Activated CD4-positive, alpha-beta T cell treated with anti-CD3 and anti-CD28 coated beads for 36 hours (primary cell): ENCODE measurements around the gene NDUFB5. TPM values are rescaled to one million over a fixed set of nuclear protein-coding genes. Genes with fewer than 3 reads are reported as not detected.
"Not testable (repeated sequence)": the region's sequence is repeated elsewhere in the genome, so short reads cannot be mapped to it uniquely, and the experiment has no call there.

Experiments used
- ATAC-seq: fragments of 200-7000 bp; cut with Tn5 transposase; one replicate; pipeline ENCODE4 v1.10.0; 2021; ENCODE audit warnings: mild to moderate bottlenecking, moderate library complexity
- CTCF ChIA-PET: fragments of 350-600 bp; sonication (Branson Sonifier 250); formaldehyde crosslinking; loops from one replicate; lab custom pipeline; 2021; ENCODE audit warnings: antibody characterized with exemption; lab: Charles Lee
- POLR2A ChIA-PET: fragments of 350-600 bp; sonication (Branson Sonifier 250); formaldehyde crosslinking; loops from one replicate; lab custom pipeline; 2021; ENCODE audit warnings: antibody characterized with exemption, inconsistent platforms; lab: Charles Lee
- DNase-seq: peaks from one replicate; pipeline ENCODE4 v3.0.0-alpha.2; 2020
- H3K27ac Mint-ChIP-seq: one replicate; pipeline ENCODE4 v1.8.0; 2021; ENCODE audit warnings: mixed read lengths
- H3K27me3 Mint-ChIP-seq: one replicate; pipeline ENCODE4 v1.8.0; 2021; ENCODE audit warnings: mixed read lengths
- H3K36me3 Mint-ChIP-seq: one replicate; pipeline ENCODE4 v1.8.0; 2021; ENCODE audit warnings: low read depth, mixed read lengths
- H3K4me1 Mint-ChIP-seq: one replicate; pipeline ENCODE4 v1.8.0; 2021; ENCODE audit warnings: mixed read lengths
- H3K4me3 Mint-ChIP-seq: one replicate; pipeline ENCODE4 v1.8.0; 2021; ENCODE audit warnings: mild to moderate bottlenecking, moderate library complexity, mixed read lengths
- H3K9me3 Mint-ChIP-seq: one replicate; pipeline ENCODE4 v1.8.0; 2021; ENCODE audit warnings: low read depth, mixed read lengths
- intact Hi-C, 2 experiments: fragments of 100-400 bp; cut with DNase I in 1 of 2; cut with micrococcal nuclease in 1 of 2; formaldehyde crosslinking; loops; one replicate each; pipeline versions ENCODE4 v1.14.2 to v1.15.1; 2022 to 2024; cut with DNase I, micrococcal nuclease
- total RNA-seq, 2 experiments: library from RNA; stranded (reverse); gene quantifications; one replicate each; pipeline ENCODE4 v1.2.3, GENCODE V29; 2021

Gene NDUFB5
- total RNA-seq, 2 experiments from 2014 or later, result 105 to 110 TPM

DNA sequence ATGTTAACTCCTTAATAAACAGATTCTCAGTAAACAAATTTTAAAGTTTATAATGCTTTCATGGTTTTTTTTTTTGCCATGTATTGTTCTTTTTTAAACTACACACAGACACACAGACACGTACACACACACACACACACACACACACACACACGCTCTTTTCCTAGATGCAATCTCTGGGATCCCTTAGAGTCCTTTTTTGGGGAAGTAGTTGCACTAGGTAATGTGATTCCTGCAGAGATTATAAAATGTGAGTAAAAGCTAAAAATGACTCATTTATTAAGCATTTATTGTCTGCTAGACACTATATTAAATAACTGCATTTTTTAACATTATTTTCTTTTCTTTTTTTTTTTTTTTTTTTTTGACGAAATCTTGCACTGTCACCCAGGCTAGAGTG is 19.9 kb downstream of the NDUFB5 start:
- no peaks in the 10 kb centered on the region for H3K27me3 Mint-ChIP-seq
- DNase-seq (no peak), ATAC-seq (no peak)
- ChIA-PET POLR2A (no interaction called here), CTCF (no interaction called here)
- H3K27ac Mint-ChIP-seq, result no peak overlapping the region
- intact Hi-C loops, result no loop called here
- H3K4me1 Mint-ChIP-seq, result no peaks in the 10 kb centered on the region
- no peak overlapping the region for H3K4me3 Mint-ChIP-seq
- H3K9me3 Mint-ChIP-seq, result no peaks in the 10 kb centered on the region
- H3K36me3 Mint-ChIP-seq, result peaks cover 36% of the 10 kb centered on the region

DNA sequence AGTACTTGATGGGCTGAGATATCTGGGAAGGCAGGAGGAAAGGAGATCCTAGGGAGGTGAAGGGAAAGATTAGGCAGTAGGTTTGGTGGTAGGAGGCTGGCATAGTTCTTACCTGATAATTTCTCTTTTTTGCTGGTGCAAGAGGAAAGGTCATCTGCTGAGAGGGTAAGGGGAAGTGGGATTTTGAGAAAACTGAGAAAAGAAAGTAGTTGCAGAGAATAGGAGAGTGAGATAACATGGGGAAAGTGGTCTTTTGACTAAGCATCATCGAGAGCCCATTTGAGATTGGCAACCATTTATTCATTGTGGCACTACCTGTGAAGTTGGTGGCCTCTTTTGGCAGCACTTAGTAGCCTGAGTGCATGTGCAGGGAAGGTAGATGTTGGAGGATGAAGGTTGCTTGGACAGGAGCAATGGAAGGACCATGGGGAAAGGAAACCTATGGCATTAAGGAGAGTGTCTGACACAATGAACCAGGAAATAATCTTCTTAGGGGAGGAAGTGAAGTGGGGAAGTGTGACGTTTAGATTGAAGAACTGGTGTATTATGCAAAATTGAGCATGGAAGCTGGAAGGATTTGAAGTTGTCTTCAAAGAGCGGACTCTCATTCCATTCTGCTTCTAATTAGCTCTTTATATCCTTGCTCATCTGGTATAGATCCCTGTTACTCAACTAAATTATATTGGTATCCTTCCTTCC is 26.3 kb downstream of the NDUFB5 start:
- ChIA-PET POLR2A (no interaction called here), CTCF (no interaction called here)

DNA sequence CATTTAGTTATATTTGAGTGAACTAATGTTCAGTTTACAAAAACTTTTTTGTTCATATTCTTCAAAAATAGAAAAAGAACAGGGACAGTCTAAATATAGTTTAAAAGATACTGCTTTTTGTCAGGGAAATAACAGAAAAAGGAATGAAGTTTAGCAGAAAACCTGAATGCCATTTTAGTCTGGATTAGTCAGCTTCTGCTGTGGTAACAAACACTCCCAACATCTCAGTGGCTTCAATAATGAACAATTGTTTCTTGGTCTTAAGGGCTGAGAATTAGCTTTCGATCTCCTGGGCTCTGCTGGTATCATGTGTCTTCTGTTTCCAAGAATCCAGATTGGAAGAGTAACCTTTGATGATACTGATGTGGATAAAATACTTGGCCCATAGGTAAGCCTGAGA is 35.9 kb downstream of the NDUFB5 start:
- intact Hi-C loops, result no loop called here
- no peaks in the 10 kb centered on the region for H3K36me3 Mint-ChIP-seq
- CTCF ChIA-PET, result interaction anchor here (1.1 kb wide), 1 partner anchor 9 kb away, joined by 3 read pairs; no protein-coding TSS in a partner anchor

More for the DNA sequence above, 26.3 kb downstream of the NDUFB5 start:
- Mint-ChIP-seq H3K27me3 (no peaks in the 10 kb centered on the region), H3K36me3 (peaks cover under 1% of the 10 kb centered on the region), H3K4me1 (no peaks in the 10 kb centered on the region), H3K9me3 (no peaks in the 10 kb centered on the region), H3K4me3 (no peak overlapping the region), H3K27ac (no peak overlapping the region)
- intact Hi-C loops, result no loop called here
- DNase-seq, result no peak
- ATAC-seq, result no peak

DNA sequence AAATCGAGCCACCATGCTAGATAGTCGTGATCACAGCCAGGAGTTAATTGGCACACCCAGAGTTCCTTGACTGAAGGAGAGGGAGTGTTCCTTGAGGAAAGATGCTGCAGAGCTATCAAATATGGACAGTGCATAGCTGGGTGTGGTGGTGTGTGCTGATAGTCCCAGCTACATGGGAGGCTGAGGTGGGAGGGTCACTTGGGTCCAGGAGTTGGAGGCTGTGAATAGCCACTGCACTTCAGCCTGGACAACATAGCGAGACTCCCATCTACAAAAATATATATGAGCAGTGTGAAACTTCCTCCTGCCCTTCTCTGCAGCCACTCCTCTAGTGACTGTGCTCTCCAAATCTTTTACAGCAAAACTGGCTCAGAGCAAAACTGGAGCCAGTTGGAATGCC is 38.3 kb downstream of the NDUFB5 start:
- DNase-seq (no peak), ATAC-seq (no peak)
- H3K27ac Mint-ChIP-seq, result no peak overlapping the region
- H3K27me3 Mint-ChIP-seq, result no peaks in the 10 kb centered on the region
- peaks cover 8% of the 10 kb centered on the region for H3K4me1 Mint-ChIP-seq
- intact Hi-C loops, result no loop called here
- ChIA-PET CTCF (interaction anchor here (0.8 kb wide), 1 partner anchor 190 kb away, joined by 4 read pairs; no protein-coding TSS in a partner anchor), POLR2A (no interaction called here)
- no peak overlapping the region for H3K4me3 Mint-ChIP-seq
- peaks cover 1% of the 10 kb centered on the region for H3K9me3 Mint-ChIP-seq
- H3K36me3 Mint-ChIP-seq, result no peaks in the 10 kb centered on the region

More for the DNA sequence above, 35.9 kb downstream of the NDUFB5 start:
- POLR2A ChIA-PET, result no interaction called here
- Mint-ChIP-seq H3K9me3 (peaks cover 1% of the 10 kb centered on the region), H3K4me1 (peaks cover 8% of the 10 kb centered on the region), H3K27me3 (no peaks in the 10 kb centered on the region), H3K27ac (no peak overlapping the region), H3K4me3 (no peak overlapping the region)
- ATAC-seq (no peak), DNase-seq (no peak)

DNA sequence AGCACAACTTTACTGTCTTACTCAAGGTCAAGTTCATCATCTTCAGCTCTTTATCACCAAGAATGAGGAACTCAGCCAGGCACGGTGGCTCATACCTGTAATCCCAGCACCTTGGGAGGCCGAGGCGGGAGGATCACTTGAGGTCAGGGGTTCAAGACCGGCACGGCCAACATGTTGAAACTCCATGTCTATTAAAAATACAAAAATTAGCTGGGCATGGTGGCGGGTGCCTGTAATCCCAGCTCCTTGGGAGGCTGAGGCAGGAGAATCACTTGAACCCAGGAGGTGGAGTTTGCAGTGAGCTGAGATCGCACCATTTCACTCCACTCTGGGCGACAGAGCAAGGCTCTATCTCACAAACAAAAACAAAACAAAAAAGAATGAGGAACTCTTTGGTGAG is 39.2 kb downstream of the NDUFB5 start:
- CTCF ChIA-PET, result interaction anchor here (1.7 kb wide), 1 partner anchor 11 kb away, joined by 5 read pairs; no protein-coding TSS in a partner anchor
- DNase-seq, intact Hi-C loops, H3K4me1 Mint-ChIP-seq, H3K36me3 Mint-ChIP-seq, H3K4me3 Mint-ChIP-seq, H3K27me3 Mint-ChIP-seq, POLR2A ChIA-PET, ATAC-seq, H3K9me3 Mint-ChIP-seq, H3K27ac Mint-ChIP-seq: not testable (repeated sequence)

DNA sequence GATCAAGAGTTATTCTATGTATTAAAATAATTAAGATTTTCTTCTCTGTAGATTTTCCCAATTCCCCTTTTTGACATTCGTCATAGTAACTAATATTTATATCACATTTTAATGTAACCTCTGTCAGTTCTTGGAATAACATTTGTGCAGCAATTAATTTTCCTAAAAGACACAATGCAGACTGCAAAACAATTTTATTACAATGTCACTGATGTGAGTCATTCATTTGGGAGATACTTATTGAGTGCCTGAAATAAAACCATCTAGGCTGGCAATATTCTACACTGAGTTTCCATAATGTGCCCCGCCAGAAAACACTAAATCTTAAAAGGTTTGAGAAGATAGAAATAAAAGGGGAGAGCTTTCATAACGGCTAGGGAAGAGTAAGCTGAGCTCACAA is 41.6 kb downstream of the NDUFB5 start:
- no peak for ATAC-seq

DNA sequence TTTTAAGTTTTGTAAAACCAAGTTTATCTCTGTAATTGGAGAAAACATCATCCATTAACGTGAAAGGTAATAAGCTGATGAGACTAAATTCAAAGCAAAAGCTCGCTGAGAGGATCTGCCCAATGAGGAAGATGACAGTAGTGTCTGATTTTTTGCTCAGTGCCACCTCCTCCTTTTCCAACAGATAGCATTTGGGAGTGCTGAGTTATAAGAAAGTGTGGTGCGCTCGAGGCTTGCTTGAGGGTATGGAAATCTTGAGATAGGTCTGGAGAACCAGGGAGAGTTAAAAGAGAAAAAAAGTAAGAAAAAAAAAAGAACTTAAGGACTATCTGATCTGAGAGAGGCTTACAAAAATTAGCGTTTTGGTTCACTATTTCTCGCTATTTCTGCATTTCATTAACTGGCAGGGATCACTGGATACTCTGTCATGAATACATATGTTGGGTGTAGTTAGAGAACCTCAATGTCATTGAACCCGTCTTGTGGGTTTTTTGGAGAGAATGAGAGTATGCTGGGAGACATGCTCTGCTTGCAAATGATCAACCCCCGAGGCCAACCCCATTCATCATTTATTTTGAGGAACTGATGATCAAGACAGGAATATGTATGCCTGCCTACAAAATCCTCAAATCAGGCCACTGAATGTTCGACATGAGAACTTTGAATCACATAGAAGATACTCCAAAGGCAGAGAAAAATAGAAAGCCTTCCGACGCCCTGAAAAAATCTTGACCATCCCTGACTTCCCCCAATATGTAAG is 47.3 kb downstream of the NDUFB5 start:
- intact Hi-C loops, result loop anchor here (1.0 to 5.0 kb wide), 6 partner anchors 43 to 1260 kb away; partner anchors contain the start of genes ACTL6A (in 1 of the 2), FXR1 (in 1 of the 2), GNB4 (in 1 of the 2) and MRPL47 (in 1 of the 2)
- POLR2A ChIA-PET, result interaction anchor here (1.0 kb wide), 1 partner anchor 43 kb away, joined by 3 read pairs; no protein-coding TSS in a partner anchor
- H3K4me3 Mint-ChIP-seq, result peak overlapping the region; percentile 81
- DNase-seq, result no peak
- no peak for ATAC-seq
- peaks cover 22% of the 10 kb centered on the region for H3K4me1 Mint-ChIP-seq
- peak overlapping the region; percentile 9 for H3K27ac Mint-ChIP-seq
- H3K27me3 Mint-ChIP-seq, result peaks cover 7% of the 10 kb centered on the region
- no peaks in the 10 kb centered on the region for H3K9me3 Mint-ChIP-seq
- peaks cover 10% of the 10 kb centered on the region for H3K36me3 Mint-ChIP-seq
- CTCF ChIA-PET, result interaction anchor here (0.6 kb wide), 1 partner anchor 460 kb away, joined by 3 read pairs; no protein-coding TSS in a partner anchor

More for the DNA sequence above, 41.6 kb downstream of the NDUFB5 start:
- Mint-ChIP-seq H3K27me3 (no peaks in the 10 kb centered on the region), H3K4me1 (peaks cover 8% of the 10 kb centered on the region), H3K36me3 (no peaks in the 10 kb centered on the region), H3K9me3 (no peaks in the 10 kb centered on the region), H3K27ac (no peak overlapping the region), H3K4me3 (no peak overlapping the region)
- POLR2A ChIA-PET, result no interaction called here
- no peak for DNase-seq
- CTCF ChIA-PET, result no interaction called here
- intact Hi-C loops, result no loop called here

DNA sequence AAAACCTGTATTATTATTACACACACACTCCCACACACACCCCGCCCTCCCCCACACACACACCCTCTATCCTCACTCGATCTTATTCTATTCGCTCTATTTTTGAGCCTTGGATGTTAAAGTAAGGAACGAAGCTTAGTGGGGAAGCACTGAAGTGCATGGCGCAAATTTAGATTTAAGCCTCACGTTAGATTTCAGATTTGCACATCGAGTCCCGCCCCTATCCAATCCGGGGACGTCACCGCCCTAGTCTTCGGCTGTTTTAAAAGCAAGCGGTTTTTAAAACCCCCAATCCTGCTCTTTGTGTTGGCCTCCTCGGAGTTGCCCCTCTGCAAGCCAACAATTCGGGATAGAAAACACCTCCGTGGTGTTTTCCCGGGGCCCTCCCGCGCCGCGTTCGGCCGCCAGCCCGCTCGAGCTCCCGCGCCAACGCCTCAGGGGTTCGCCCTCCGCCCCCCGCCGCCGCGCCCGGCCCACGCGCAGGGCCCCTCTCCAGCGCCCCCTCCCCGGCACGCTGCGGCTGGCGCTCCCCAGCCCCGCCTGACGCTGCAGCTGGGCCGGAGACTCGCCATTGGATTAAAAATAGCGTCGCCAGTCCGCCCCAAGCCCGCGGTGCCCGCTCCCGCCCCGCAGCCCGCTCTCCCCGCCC is 48.0 kb downstream of the NDUFB5 start, which contains the start of gene USP13:
TSS of gene USP13 (plus strand) at position 594 of the 649 bp plus-strand sequence. CDS start 186 bp downstream, outside the sequence.
- Mint-ChIP-seq H3K9me3 (no peaks in the 10 kb centered on the region), H3K27me3 (peaks cover 7% of the 10 kb centered on the region), H3K27ac (peak within 1 kb of the TSS; percentile 82), H3K4me1 (peaks cover 22% of the 10 kb centered on the region), H3K4me3 (peak within 1 kb of the TSS; percentile 81), H3K36me3 (peaks cover 10% of the 10 kb centered on the region)
- intact Hi-C loops, result loop anchor here (1.0 to 5.0 kb wide), 7 partner anchors 43 to 1260 kb away; partner anchors contain the start of genes ACTL6A (in 1 of the 2), FXR1 (in 1 of the 2), GNB4 (in 1 of the 2) and MRPL47 (in 1 of the 2)
- DNase-seq, result peak; percentile 74
- peak; percentile 64 for ATAC-seq
- ChIA-PET POLR2A (interaction anchor here (1.0 kb wide), 1 partner anchor 44 kb away, joined by 3 read pairs; no protein-coding TSS in a partner anchor), CTCF (interaction anchor here (0.6 to 0.9 kb wide), 3 partner anchors 9 to 569 kb away, joined by 4 read pairs; no protein-coding TSS in a partner anchor)

DNA sequence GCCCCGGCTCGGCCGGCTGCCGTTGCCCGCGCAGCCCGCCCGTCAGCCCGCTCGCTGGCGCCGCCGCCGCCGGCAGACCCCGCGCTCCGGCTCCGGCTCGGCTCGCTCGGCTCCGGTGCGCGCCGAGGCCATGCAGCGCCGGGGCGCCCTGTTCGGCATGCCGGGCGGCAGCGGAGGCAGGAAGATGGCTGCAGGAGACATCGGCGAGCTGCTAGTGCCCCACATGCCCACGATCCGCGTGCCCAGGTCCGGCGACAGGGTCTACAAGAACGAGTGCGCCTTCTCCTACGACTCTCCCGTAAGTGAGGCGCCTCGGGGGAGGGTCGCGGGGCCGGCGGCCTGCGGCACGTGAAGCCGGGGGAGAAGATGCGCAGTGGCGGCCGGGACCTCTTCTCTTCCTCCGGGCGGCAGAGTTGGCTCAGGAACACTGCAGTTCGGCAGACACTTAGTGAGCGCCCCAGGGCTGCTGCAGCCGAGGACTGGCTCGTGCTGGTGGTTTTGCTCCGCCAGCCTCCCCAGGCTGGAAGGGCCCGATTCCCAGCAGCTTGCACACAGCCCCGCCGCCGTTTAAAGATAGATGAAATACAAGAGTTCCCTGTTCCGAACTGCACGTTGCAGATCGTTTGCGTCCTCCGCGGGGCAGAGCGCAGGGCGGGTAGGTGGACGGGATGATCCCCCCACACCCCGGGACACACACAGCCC is 48.7 kb downstream of the NDUFB5 start:
- ATAC-seq (peak; percentile 69), DNase-seq (peak; percentile 81)
- intact Hi-C loops, result loop anchor here (1.0 to 5.0 kb wide), 6 partner anchors 48 to 1259 kb away; partner anchors contain the start of genes ACTL6A (in 1 of the 2), FXR1 (in 1 of the 2), GNB4 (in 1 of the 2) and MRPL47 (in 1 of the 2)
- H3K4me1 Mint-ChIP-seq, result peaks cover 22% of the 10 kb centered on the region
- CTCF ChIA-PET, result interaction anchor here (0.6 to 1.0 kb wide), 4 partner anchors 8 to 569 kb away, joined by 4 to 5 read pairs (median 4); no protein-coding TSS in a partner anchor
- H3K36me3 Mint-ChIP-seq, result peaks cover 10% of the 10 kb centered on the region
- peak overlapping the region; percentile 82 for H3K27ac Mint-ChIP-seq
- no peaks in the 10 kb centered on the region for H3K9me3 Mint-ChIP-seq
- POLR2A ChIA-PET, result interaction anchor here (1.0 kb wide), 1 partner anchor 45 kb away, joined by 3 read pairs; no protein-coding TSS in a partner anchor
- peak overlapping the region; percentile 81 for H3K4me3 Mint-ChIP-seq
- peaks cover 7% of the 10 kb centered on the region for H3K27me3 Mint-ChIP-seq

DNA sequence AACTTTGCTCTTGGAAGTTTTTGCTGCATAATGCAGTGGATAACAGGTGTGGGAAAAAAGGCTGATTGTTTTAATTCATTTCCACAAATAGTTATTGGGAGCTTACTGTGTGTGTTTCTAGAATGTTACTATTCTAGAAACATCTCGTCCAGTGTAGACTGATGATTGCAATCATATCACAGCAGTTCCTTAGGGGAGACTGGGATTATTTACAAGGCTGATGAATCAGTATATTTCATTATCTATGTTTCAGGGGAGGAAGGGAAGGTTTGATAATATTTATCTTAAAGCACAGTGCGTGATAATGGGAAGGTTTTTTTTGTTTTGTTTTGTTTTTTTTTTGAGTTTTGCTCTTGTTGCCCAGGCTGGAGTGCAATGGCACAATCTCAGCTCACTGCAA is 50.6 kb downstream of the NDUFB5 start:
- intact Hi-C loops, result no loop called here
- no peak overlapping the region for H3K27ac Mint-ChIP-seq
- ChIA-PET POLR2A (no interaction called here), CTCF (interaction anchor here (1.0 kb wide), 1 partner anchor 45 kb away, joined by 3 read pairs; no protein-coding TSS in a partner anchor)
- peaks cover 7% of the 10 kb centered on the region for H3K27me3 Mint-ChIP-seq
- H3K9me3 Mint-ChIP-seq, result no peaks in the 10 kb centered on the region
- H3K36me3 Mint-ChIP-seq, result peaks cover 10% of the 10 kb centered on the region
- ATAC-seq, result no peak
- peaks cover 22% of the 10 kb centered on the region for H3K4me1 Mint-ChIP-seq
- DNase-seq, result no peak
- no peak overlapping the region for H3K4me3 Mint-ChIP-seq
